ENCODE measurements around the gene EIF4E. TPM values are rescaled to one million over a fixed set of nuclear protein-coding genes. Genes with fewer than 3 reads are reported as not detected.
"Not testable (repeated sequence)": the region's sequence is repeated elsewhere in the genome, so short reads cannot be mapped to it uniquely, and the experiment has no call there.

EIF4E gene
- total RNA-seq, 1 experiment from 2014 or later: 110 TPM

DNA sequence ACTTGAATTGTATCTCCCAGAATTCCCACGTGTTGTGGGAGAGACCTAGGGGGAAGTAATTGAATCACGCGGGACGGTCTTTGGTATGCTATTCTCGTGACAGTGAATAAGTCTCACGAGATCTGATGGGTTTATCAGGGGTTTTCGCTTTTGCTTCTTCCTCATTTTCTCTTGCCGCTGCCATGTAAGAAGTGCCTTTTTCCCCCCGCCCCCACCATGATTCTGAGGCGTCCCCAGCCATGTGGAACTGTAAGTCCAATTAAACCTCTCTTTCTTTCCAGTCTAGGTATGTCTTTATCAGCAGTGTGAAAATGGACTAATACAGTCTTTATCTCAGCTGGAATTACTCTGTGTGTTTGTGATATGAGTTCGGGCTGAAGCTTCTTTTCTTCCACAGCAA lies 86.0 kb downstream of the EIF4E start:
- in situ Hi-C loops (cut with HindIII; ENCODE audit: low pct_unique_long_range_greater_than_20kb, low sequenced_read_pairs); DNase-seq (ENCODE audit: low read depth): not testable (repeated sequence)

DNA sequence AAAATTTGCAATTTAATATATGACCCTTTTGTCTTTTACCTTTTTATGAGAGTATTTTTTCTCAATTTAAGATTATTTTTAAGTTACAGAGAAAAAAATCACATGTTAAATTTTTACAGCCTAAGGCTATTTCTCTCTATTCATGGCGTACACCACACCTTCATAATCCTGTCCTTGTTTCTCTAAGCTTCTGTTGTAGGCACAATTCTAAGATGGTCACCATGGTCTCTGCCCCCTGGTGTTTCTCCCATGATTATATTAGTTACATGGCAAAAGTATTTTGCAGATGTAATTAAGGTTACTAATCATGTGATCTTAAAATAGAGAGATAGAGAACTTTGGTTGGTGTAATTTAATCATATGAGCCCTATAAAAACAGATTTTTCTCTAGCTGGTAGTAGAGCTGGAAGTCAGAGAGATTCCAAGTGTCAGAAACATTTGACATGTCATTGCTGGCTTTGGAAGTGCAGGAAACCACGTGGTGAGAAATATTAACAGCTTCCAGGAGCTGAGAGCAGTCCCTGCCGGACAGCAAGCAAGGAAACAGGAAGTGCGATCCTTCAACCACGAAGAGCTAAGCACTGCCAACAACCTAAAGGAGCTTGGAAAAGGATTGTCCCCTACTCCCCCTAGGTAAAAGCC lies 89.8 kb downstream of the EIF4E start:
- in situ Hi-C loops (cut with HindIII; ENCODE audit: low pct_unique_long_range_greater_than_20kb, low sequenced_read_pairs): no loop called here
- DNase-seq (ENCODE audit: low read depth): peak; percentile 22

DNA sequence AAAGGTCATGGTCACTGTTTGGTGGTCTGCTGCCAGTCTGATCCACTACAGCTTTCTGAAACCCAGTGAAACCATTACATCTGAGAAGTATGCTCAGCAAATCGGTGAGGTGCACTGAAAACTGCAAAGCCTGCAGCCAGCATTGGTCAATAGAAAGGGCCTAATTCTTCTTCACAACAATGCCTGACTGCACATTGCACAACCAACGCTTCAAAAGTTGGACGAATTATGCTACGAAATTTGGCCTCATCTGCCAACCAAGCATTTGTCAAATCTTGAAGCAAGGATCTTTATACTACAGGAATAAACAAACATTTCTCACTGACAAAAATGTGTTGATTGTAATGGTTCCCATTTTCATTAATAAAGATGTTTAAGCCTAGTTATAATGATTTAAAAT lies 90.4 kb downstream of the EIF4E start:
- in situ Hi-C loops (cut with HindIII; ENCODE audit: low pct_unique_long_range_greater_than_20kb, low sequenced_read_pairs): no loop called here

DNA sequence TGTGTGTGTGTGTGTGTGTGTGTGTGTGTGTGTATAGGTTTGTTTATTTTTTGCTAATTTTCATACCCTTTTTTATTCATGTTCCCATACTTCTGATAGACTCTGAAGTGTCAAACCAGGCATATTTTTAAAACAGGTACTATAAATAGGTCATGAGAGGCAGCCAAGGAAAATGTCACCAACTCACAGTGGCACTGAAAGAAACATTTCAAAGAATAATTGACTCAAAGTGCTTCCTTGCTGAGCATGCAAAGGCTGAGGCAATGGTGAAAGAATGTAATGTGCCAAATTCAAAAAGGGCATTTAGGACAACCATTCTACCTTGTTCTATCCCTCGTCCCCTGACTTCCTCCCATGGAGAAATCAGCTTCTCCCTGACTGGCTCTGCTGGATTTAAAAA lies 95.5 kb downstream of the EIF4E start:
- no peak for DNase-seq (ENCODE audit: low read depth)
- in situ Hi-C loops (cut with HindIII; ENCODE audit: low pct_unique_long_range_greater_than_20kb, low sequenced_read_pairs): no loop called here

More for the DNA sequence above, 90.4 kb downstream of the EIF4E start:
- DNase-seq (ENCODE audit: low read depth): no peak

DNA sequence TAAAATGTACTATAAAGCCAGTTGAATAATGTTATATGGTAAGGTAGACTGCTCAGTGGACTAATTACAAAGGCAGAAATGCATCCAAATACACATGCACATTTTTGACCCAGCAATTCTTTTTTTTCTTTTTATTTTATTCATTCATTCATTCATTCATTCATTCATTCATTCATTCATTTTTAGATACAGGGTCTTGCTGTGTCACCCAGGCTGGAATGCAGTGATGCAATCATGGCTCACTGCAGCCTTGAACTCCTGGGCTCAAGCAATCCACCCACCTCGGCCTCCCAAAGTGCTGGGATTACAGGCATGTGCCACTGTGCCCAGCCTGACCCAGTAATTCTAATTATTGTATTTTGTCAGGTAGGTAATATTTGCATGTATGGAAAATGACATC lies 97.9 kb downstream of the EIF4E start:
- in situ Hi-C loops (cut with HindIII; ENCODE audit: low pct_unique_long_range_greater_than_20kb, low sequenced_read_pairs); DNase-seq (ENCODE audit: low read depth): not testable (repeated sequence)

Other genes with a start within 250 kb of the EIF4E start
- 65.5 and 78.7 TPM in 2 replicates for gene METAP1, start 66.6 kb upstream of the EIF4E start, total RNA-seq (2014; rRNA removed; shearing (Covaris generic); ENCODE audit: low replicate concordance)
- 206 and 212 TPM in 2 replicates for gene ADH5, start 159.7 kb upstream of the EIF4E start, total RNA-seq (2014; rRNA removed; shearing (Covaris generic); ENCODE audit: low replicate concordance)
- not detected in 2 replicates for gene ADH4, start 215.2 kb upstream of the EIF4E start, total RNA-seq (2014; rRNA removed; shearing (Covaris generic); ENCODE audit: low replicate concordance)